ENCODE results near the gene SMAP2.

SMAP2 gene

DNA sequence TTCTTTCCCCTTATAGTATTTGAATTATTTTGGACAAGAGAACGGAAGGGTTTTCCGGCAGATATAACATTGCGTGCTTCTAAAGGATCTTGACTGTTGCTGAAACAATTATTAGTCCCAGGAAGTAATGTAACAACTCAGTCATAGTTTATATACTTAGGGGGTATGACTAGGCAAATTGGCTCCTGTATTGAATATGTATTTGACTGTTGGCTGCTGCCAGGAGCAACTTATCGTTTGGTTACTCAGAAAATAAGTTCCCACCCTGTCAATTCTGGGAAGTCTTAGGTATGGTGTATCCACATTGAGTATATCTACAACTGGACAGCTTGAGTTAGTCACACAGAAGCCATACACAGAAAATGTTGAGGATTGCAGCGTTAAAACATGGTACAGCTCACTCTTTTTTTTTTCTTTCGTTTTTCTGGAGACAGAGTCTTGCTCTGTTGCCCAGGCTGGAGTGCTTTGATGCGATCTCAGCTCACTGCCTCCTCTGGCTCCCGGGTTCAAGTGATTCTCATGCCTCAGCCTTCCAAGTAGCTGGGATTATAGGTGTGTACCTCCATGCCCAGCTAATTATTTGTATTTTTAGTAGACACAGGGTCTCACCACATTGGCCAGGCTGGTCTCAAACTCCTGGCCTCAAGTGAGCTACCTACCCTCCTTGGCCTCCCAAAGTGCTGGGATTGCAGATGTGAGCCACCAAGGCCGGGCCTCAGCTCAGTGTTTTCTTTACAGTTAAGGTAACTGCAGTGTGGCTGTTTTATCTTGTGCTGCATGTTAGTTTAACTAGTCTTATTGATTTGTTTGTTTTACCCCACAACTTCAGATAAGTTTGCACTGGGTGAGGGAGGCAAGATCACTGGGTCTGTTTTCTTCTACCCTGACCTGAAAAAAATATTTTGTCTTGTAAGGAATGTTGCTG lies 10.2 kb downstream of the SMAP2 start:
- H4K20me1 ChIP-seq (ENCODE audit: insufficient read depth, low read length) = no peaks in the 10 kb centered on the region
- no peak overlapping the region for H3K4me3 ChIP-seq (ENCODE audit: low read length)
- H3K4me1 ChIP-seq (ENCODE audit: low read length) = peaks cover 82% of the 10 kb centered on the region
- peak overlapping the region; percentile 99 for H3K27ac ChIP-seq (ENCODE audit: low read length)
- peaks cover 91% of the 10 kb centered on the region for H3K79me2 ChIP-seq (ENCODE audit: low read length)
- no peak overlapping the region for H2AFZ ChIP-seq (ENCODE audit: low read length)
- H3K4me2 ChIP-seq (ENCODE audit: low read depth, low read length) = peak overlapping the region; percentile 94
- no peak for TF ChIP-seq EZH2 (optimal IDR thresholded peaks at IDR 0.05; ENCODE audit: low read depth, low read length)
- no peak for TF ChIP-seq EZH2phosphoT487 (IDR thresholded peaks at IDR 0.05; ENCODE audit: low read length)
- TF ChIP-seq, protein P1, sequence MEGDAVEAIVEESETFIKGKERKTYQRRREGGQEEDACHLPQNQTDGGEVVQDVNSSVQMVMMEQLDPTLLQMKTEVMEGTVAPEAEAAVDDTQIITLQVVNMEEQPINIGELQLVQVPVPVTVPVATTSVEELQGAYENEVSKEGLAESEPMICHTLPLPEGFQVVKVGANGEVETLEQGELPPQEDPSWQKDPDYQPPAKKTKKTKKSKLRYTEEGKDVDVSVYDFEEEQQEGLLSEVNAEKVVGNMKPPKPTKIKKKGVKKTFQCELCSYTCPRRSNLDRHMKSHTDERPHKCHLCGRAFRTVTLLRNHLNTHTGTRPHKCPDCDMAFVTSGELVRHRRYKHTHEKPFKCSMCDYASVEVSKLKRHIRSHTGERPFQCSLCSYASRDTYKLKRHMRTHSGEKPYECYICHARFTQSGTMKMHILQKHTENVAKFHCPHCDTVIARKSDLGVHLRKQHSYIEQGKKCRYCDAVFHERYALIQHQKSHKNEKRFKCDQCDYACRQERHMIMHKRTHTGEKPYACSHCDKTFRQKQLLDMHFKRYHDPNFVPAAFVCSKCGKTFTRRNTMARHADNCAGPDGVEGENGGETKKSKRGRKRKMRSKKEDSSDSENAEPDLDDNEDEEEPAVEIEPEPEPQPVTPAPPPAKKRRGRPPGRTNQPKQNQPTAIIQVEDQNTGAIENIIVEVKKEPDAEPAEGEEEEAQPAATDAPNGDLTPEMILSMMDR (IDR thresholded peaks at IDR 0.05; ENCODE audit: low read length) = no peak
- no peaks in the 10 kb centered on the region for H3K9me3 ChIP-seq (replicated peaks; ENCODE audit: insufficient read depth, low read length)
- no peaks in the 10 kb centered on the region for H3K9me2 ChIP-seq (replicated peaks; ENCODE audit: insufficient read depth, low read length)
- H3K9ac ChIP-seq (ENCODE audit: low read length) = peak overlapping the region; percentile 89
- DNase-seq = no peak
- 0 out of 2 replicates have a peak, but pooled peaks cover 4% of the 10 kb centered on the region for H3K36me3 ChIP-seq (replicated peaks; ENCODE audit: insufficient read depth, low read length)
- peaks cover 71% of the 10 kb centered on the region for H3F3A ChIP-seq (ENCODE audit: insufficient read depth, low read length)
- H3K27me3 ChIP-seq (replicated peaks; ENCODE audit: insufficient read depth, low read length) = no peaks in the 10 kb centered on the region

DNA sequence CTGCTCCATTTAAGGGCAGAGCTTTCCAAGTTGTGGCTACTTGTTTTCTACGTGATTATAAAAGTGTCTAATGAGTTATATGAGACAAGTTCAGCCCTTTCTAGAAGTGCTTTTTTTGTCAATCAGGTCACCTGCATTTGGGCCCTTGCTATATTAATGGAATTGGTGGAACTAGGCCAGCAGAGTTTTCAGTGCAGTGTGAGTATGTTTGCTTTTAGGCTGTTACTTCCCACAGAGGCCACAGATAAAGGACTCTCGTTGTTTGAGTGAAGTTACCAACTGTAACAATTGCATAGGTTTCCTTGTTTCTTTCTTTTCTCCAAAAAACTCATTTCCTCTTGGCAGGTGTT lies 10.9 kb downstream of the SMAP2 start:
- Histone ChIP-seq H4K20me1 (ENCODE audit: insufficient read depth, low read length) (no peaks in the 10 kb centered on the region), H3K27ac (ENCODE audit: low read length) (peak overlapping the region; percentile 99), H3K27me3 (replicated peaks; ENCODE audit: insufficient read depth, low read length) (no peaks in the 10 kb centered on the region), H3K36me3 (replicated peaks; ENCODE audit: insufficient read depth, low read length) (0 out of 2 replicates have a peak, but pooled peaks cover 4% of the 10 kb centered on the region), H3F3A (ENCODE audit: insufficient read depth, low read length) (peaks cover 77% of the 10 kb centered on the region), H3K9ac (ENCODE audit: low read length) (peak overlapping the region; percentile 89), H3K79me2 (ENCODE audit: low read length) (peaks cover 90% of the 10 kb centered on the region), H3K4me1 (ENCODE audit: low read length) (peaks cover 84% of the 10 kb centered on the region), H3K4me3 (ENCODE audit: low read length) (peak overlapping the region; percentile 1; the same call in 1 of the 2 replicates), H3K9me2 (replicated peaks; ENCODE audit: insufficient read depth, low read length) (no peaks in the 10 kb centered on the region), H3K9me3 (replicated peaks; ENCODE audit: insufficient read depth, low read length) (no peaks in the 10 kb centered on the region), H3K4me2 (ENCODE audit: low read depth, low read length) (peak overlapping the region; percentile 94), H2AFZ (ENCODE audit: low read length) (no peak overlapping the region)
- DNase-seq = peak; percentile 36
- no peak for TF ChIP-seq EZH2phosphoT487 (IDR thresholded peaks at IDR 0.05; ENCODE audit: low read length)
- TF ChIP-seq, protein P1 (IDR thresholded peaks at IDR 0.05; ENCODE audit: low read length) = no peak
- TF ChIP-seq EZH2 (optimal IDR thresholded peaks at IDR 0.05; ENCODE audit: low read depth, low read length) = no peak

DNA sequence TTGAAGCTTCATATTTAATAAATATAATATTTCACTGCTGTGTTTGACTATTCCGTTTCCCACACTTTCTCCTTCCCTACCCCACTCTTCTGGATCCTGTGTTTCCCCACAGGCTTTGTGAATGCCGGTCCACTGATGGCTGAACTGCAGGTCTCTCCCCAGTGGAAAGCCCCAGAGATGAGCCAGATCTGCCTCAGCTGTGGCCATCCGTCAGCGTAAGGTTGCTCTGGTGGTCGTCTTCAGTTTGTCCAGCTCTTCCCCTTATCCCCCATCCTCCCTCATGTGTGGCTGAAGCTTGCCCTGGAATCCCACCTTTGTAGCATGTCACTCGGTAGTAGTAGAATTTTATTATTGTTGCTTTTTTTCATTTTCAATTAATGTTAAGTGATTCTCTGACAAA lies 11.4 kb downstream of the SMAP2 start:
- no peak overlapping the region for H2AFZ ChIP-seq (ENCODE audit: low read length)
- peaks cover 86% of the 10 kb centered on the region for H3K79me2 ChIP-seq (ENCODE audit: low read length)
- H3K9me2 ChIP-seq (replicated peaks; ENCODE audit: insufficient read depth, low read length) = no peaks in the 10 kb centered on the region
- H3K36me3 ChIP-seq (replicated peaks; ENCODE audit: insufficient read depth, low read length) = 0 out of 2 replicates have a peak, but pooled peaks cover 4% of the 10 kb centered on the region
- peak overlapping the region; percentile 94 for H3K4me2 ChIP-seq (ENCODE audit: low read depth, low read length)
- TF ChIP-seq EZH2phosphoT487 (IDR thresholded peaks at IDR 0.05; ENCODE audit: low read length) (no peak), EZH2 (optimal IDR thresholded peaks at IDR 0.05; ENCODE audit: low read depth, low read length) (no peak)
- TF ChIP-seq, protein P1 (IDR thresholded peaks at IDR 0.05; ENCODE audit: low read length) = no peak
- H3K9ac ChIP-seq (ENCODE audit: low read length) = peak overlapping the region; percentile 89
- H4K20me1 ChIP-seq (ENCODE audit: insufficient read depth, low read length) = no peaks in the 10 kb centered on the region
- H3K4me1 ChIP-seq (ENCODE audit: low read length) = peaks cover 82% of the 10 kb centered on the region
- H3F3A ChIP-seq (ENCODE audit: insufficient read depth, low read length) = peaks cover 78% of the 10 kb centered on the region
- no peaks in the 10 kb centered on the region for H3K27me3 ChIP-seq (replicated peaks; ENCODE audit: insufficient read depth, low read length)
- peak overlapping the region; percentile 1; the same call in 1 of the 2 replicates for H3K4me3 ChIP-seq (ENCODE audit: low read length)
- DNase-seq = no peak
- H3K9me3 ChIP-seq (replicated peaks; ENCODE audit: insufficient read depth, low read length) = no peaks in the 10 kb centered on the region
- peak overlapping the region; percentile 99 for H3K27ac ChIP-seq (ENCODE audit: low read length)

All from MM.1S (cell line).